ENCODE results near the gene ZNF362. TPM values are rescaled to one million over a fixed set of nuclear protein-coding genes. Genes with fewer than 3 reads are reported as not detected.

Gene ZNF362
- total RNA-seq, 2 donors from 2014 or later = 8.9 to 9.8 TPM

GRCh38 chr1:33316601-33317000, 60.3 kb downstream of the ZNF362 start:
- Histone ChIP-seq H3K27me3 (no peaks in the 10 kb centered on the region), H3K9ac (ENCODE audit: low read depth in 2 of 2, low read length in 2 of 2) (no peak overlapping the region), H3K27ac (no peak overlapping the region), H3K9me3 (no peaks in the 10 kb centered on the region), H3K4me1 (no peaks in the 10 kb centered on the region), H3K4me3 (no peak overlapping the region), H3K36me3 (no peaks in the 10 kb centered on the region)
- TF ChIP-seq CTCF (IDR thresholded peaks at IDR 0.05) = no peak
- no peak for DNase-seq
- intact Hi-C loops (cut with DNase I) = no loop called here

- H3K27me3 ChIP-seq = no peaks in the 10 kb centered on the region
- no peaks in the 10 kb centered on the region for H3K36me3 ChIP-seq
- TF ChIP-seq CTCF (IDR thresholded peaks at IDR 0.05) = no peak
- no peak overlapping the region for H3K4me3 ChIP-seq
- H3K9ac ChIP-seq (ENCODE audit: low read depth in 2 of 2, low read length in 2 of 2) = no peak overlapping the region
- DNase-seq = no peak
- no peaks in the 10 kb centered on the region for H3K4me1 ChIP-seq
- no peak overlapping the region for H3K27ac ChIP-seq
- no peaks in the 10 kb centered on the region for H3K9me3 ChIP-seq
- intact Hi-C loops (cut with DNase I) = no loop called here
These were observed 61.1 kb downstream of the ZNF362 start for GRCh38 chr1:33317354-33317753.

GRCh38 chr1:33317946-33318345, 61.7 kb downstream of the ZNF362 start:
- H3K4me1 ChIP-seq = no peaks in the 10 kb centered on the region
- intact Hi-C loops (cut with DNase I) = no loop called here
- DNase-seq = no peak
- TF ChIP-seq CTCF (IDR thresholded peaks at IDR 0.05) = no peak
- H3K36me3 ChIP-seq = no peaks in the 10 kb centered on the region
- no peak overlapping the region for H3K4me3 ChIP-seq
- H3K9ac ChIP-seq (ENCODE audit: low read depth in 2 of 2, low read length in 2 of 2) = no peak overlapping the region
- H3K27me3 ChIP-seq = no peaks in the 10 kb centered on the region
- no peak overlapping the region for H3K27ac ChIP-seq
- no peaks in the 10 kb centered on the region for H3K9me3 ChIP-seq

GRCh38 chr1:33319186-33319948, 63.1 kb downstream of the ZNF362 start:
- TF ChIP-seq CTCF (IDR thresholded peaks at IDR 0.05) = no peak
- Histone ChIP-seq H3K9ac (ENCODE audit: low read depth in 2 of 2, low read length in 2 of 2) (no peak overlapping the region), H3K27me3 (no peaks in the 10 kb centered on the region), H3K4me3 (no peak overlapping the region), H3K9me3 (no peaks in the 10 kb centered on the region), H3K4me1 (no peaks in the 10 kb centered on the region), H3K36me3 (peaks cover 8% of the 10 kb centered on the region), H3K27ac (no peak overlapping the region)
- DNase-seq = no peak
- intact Hi-C loops (cut with DNase I) = no loop called here

- Histone ChIP-seq H3K27ac (no peak overlapping the region), H3K9ac (ENCODE audit: low read depth in 2 of 2, low read length in 2 of 2) (no peak overlapping the region), H3K36me3 (peaks cover 15% of the 10 kb centered on the region), H3K27me3 (no peaks in the 10 kb centered on the region), H3K9me3 (no peaks in the 10 kb centered on the region), H3K4me1 (no peaks in the 10 kb centered on the region), H3K4me3 (no peak overlapping the region)
- intact Hi-C loops (cut with DNase I) = no loop called here
- DNase-seq = no peak
- no peak for TF ChIP-seq CTCF (IDR thresholded peaks at IDR 0.05)
These were observed 63.8 kb downstream of the ZNF362 start for GRCh38 chr1:33319949-33320618.

Measured in colonic mucosa (tissue), 4 donors.